ENCODE measurements around the gene MRPL43.

DNA sequence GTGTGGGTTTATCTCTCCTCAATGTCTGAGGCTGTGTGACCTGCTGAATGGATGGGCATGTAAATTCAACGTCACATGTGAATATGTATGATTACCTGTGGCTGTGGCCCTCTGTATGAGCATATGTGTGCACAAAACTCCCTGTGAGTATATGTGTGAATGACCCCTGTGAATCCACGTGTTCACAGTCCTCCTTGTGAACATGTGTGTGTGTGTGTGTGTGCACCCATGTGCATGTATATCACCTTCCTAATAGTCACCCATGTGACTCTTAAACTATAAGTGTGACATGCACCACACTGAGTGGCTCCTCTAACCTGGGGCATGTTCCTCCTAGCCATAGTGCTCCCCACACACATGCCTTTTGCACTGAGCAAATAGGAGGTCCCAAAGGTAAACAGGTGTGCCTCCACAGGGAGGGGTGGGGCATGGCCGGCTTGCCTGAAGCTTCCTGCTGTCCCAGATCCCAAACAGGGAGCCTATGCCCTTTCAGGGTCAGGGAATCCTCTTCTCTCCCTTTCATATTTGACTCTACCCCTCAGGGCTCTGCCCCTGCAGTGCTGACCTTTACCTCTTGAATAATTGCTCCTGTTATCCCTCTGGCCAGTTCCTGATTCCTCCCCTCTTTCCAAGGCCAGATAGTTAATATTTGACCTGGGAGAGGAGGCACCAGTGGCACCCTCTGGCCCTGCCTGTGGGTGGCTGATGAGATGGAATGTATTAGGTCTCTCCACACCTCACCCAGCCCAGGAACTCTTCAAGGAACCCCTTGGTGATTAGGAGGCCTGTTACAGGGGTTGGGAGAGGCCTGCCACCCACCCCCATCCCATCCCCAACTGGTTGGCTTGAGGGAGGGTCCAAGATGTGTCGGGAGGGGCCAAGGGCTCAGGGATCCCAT, 16.1 kb downstream of the MRPL43 start:
- TF ChIP-seq EZH2 (IDR thresholded peaks at IDR 0.05; ENCODE audit: borderline replicate concordance, control insufficient read depth, low read depth, low read length) = no peak
- TF ChIP-seq, protein P1, sequence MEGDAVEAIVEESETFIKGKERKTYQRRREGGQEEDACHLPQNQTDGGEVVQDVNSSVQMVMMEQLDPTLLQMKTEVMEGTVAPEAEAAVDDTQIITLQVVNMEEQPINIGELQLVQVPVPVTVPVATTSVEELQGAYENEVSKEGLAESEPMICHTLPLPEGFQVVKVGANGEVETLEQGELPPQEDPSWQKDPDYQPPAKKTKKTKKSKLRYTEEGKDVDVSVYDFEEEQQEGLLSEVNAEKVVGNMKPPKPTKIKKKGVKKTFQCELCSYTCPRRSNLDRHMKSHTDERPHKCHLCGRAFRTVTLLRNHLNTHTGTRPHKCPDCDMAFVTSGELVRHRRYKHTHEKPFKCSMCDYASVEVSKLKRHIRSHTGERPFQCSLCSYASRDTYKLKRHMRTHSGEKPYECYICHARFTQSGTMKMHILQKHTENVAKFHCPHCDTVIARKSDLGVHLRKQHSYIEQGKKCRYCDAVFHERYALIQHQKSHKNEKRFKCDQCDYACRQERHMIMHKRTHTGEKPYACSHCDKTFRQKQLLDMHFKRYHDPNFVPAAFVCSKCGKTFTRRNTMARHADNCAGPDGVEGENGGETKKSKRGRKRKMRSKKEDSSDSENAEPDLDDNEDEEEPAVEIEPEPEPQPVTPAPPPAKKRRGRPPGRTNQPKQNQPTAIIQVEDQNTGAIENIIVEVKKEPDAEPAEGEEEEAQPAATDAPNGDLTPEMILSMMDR (IDR thresholded peaks at IDR 0.05 in 2 of 3, conservative IDR thresholded peaks at IDR 0.05 in 1 of 3; ENCODE audit: control insufficient read depth in 2 of 3, extremely low read depth in 1 of 3, insufficient read depth in 1 of 3, low read depth in 3 of 3, low read length in 3 of 3) = no peak
- no peak for TF ChIP-seq RAD51 (IDR thresholded peaks at IDR 0.05)
- TF ChIP-seq RAD21 (IDR thresholded peaks at IDR 0.05; ENCODE audit: insufficient read depth, low read depth, low read length) = no peak
- no peak for TF ChIP-seq RFX5 (IDR thresholded peaks at IDR 0.05; ENCODE audit: low read depth, low read length)
- no peak for TF ChIP-seq ETV6 (conservative IDR thresholded peaks at IDR 0.05 in 1 of 2, IDR thresholded peaks at IDR 0.05 in 1 of 2; ENCODE audit: borderline replicate concordance in 1 of 2, low read depth in 1 of 2)

Measured in GM12878 (cell line).